Spleen (tissue), 11 donors: ENCODE results near the gene COBL. TPM values are rescaled to one million over a fixed set of nuclear protein-coding genes. Genes with fewer than 3 reads are reported as not detected.

Experiments used
- DNase-seq: peaks from one replicate; pipeline ENCODE4 v3.0.0-alpha.2; 2020
- H3K27ac ChIP-seq, 8 donors: fragments of 200-600 bp; sonication (generic) in 7 of 8; 1 replicate in 4 of 8; 2 replicates in 4 of 8; pipeline versions ENCODE4 v1.5.0 to v1.8.0; 2016 to 2021; ENCODE audit warnings: inconsistent platforms in 4 of 8, mild to moderate bottlenecking in 4 of 8, moderate library complexity in 1 of 8
- H3K27me3 ChIP-seq, 7 donors: fragments of 200-600 bp; sonication (generic) in 6 of 7; replicated peaks in 1 of 7; 1 replicate in 4 of 7; 2 replicates in 3 of 7; pipeline versions ENCODE4 v1.5.0 to v1.8.0; 2016 to 2021; ENCODE audit warnings: inconsistent platforms in 3 of 7, mild to moderate bottlenecking in 1 of 7
- H3K36me3 ChIP-seq, 6 donors: fragments of 200-600 bp; sonication (generic) in 5 of 6; 1 replicate in 4 of 6; 2 replicates in 2 of 6; pipeline versions ENCODE4 v1.5.0 to v1.8.0; 2016 to 2021; ENCODE audit warnings: inconsistent platforms in 2 of 6
- H3K4me1 ChIP-seq, 6 donors: fragments of 200-600 bp; sonication (generic) in 5 of 6; 1 replicate in 3 of 6; 2 replicates in 3 of 6; pipeline versions ENCODE4 v1.5.0 to v1.8.0; 2016 to 2021; ENCODE audit warnings: inconsistent platforms in 3 of 6
- H3K4me3 ChIP-seq, 8 donors: fragments of 200-600 bp; sonication (generic) in 7 of 8; 1 replicate in 4 of 8; 2 replicates in 4 of 8; pipeline versions ENCODE4 v1.5.0 to v1.8.0; 2016 to 2021; ENCODE audit warnings: inconsistent platforms in 4 of 8, mild to moderate bottlenecking in 4 of 8, moderate library complexity in 2 of 8
- H3K9me3 ChIP-seq, 8 donors: fragments of 200-600 bp; sonication (generic) in 7 of 8; 1 replicate in 4 of 8; 2 replicates in 4 of 8; pipeline versions ENCODE4 v1.5.0 to v1.8.0; 2016 to 2021; ENCODE audit warnings: inconsistent platforms in 4 of 8
- CTCF ChIP-seq, 11 experiments: fragments of 200-600 bp in 7 of 11; fragments of 450-650 bp in 4 of 11; sonication (generic) in 4 of 11; IDR thresholded peaks in 8 of 11; conservative IDR thresholded peaks in 3 of 11; 1 replicate in 7 of 11; 2 replicates in 4 of 11; pipeline versions ENCODE4 v1.4.0 to v1.8.0; 2016 to 2021; ENCODE audit warnings: antibody characterized with exemption in 11 of 11, inconsistent platforms in 4 of 11, mild to moderate bottlenecking in 1 of 11
- POLR2A ChIP-seq, 3 donors: fragments of 450-650 bp; IDR thresholded peaks; one replicate each; pipeline ENCODE4 v1.5.1; 2017; ENCODE audit warnings: antibody characterized with exemption in 3 of 3, mild to moderate bottlenecking in 1 of 3
- POLR2AphosphoS5 ChIP-seq, 3 donors: sonication (generic); formaldehyde crosslinking; IDR thresholded peaks; one replicate each; pipeline ENCODE4 v1.5.1; 2017; ENCODE audit warnings: antibody characterized with exemption in 3 of 3
- WGBS, 5 donors: extraction: QIAGEN DNeasy Blood & Tissue Kit in 3 of 5; methylation state at CpG; one replicate each; pipeline versions ENCODE4 v1.1.5 to v1.1.7; 2013 to 2018; 5-methylcytosine and 5-hydroxymethylcytosine counted together
- intact Hi-C: fragments of 100-400 bp; cut with DNase I; formaldehyde crosslinking; loops from one replicate; pipeline ENCODE4 v1.15.0; 2023; ENCODE audit warnings: low total_unique reads
- polyA plus RNA-seq, 3 donors: library from polyadenylated mRNA; stranded (reverse); fragments of 200-250 nt; gene quantifications; one replicate each; pipeline ENCODE4 v1.2.1, GENCODE V29; 2013
- total RNA-seq, 7 donors: library from RNA; depleted of rRNA in 3 of 7; stranded (reverse); fragments of >200 nt in 3 of 7; fragmentation: NEBNext Ultra II Directional in 4 of 7; extraction: Animal tissue kit (Norgen Biotek cat#: 25700) in 4 of 7; gene quantifications; one replicate each; pipeline versions ENCODE4 v1.1.0 to v1.2.1, GENCODE V29; 2016 to 2021
- donor health status: healthy with polysubstance abuse.
- donor health status: DM: no; HTN: no; CAD: no; lungs with moderate emphysema.
- donor health status: DM: no; HTN: no; CAD: no.
- donor health status: Bipolar disorder and iron deficiency.
- donor health status: healthy.
- donor health status: DM: no; HTN: no; CAD: no.
- donor health status: DM: yes; HTN: yes; CAD: no.

COBL gene
- total and polyA plus RNA-seq, 10 donors, result 0.09 to 0.80 (median 0.57) TPM; not detected in 1

- no peak for DNase-seq
- intact Hi-C loops, result loop anchor here (10.0 kb wide), 1 partner anchor 69 kb away; no protein-coding TSS in a partner anchor
- Histone ChIP-seq H3K27ac (no peak overlapping the region), H3K27me3 (no peaks in the 10 kb centered on the region), H3K4me1 (peaks cover 0 to 14% (median 2%) of the 10 kb centered on the region in 6 donors), H3K36me3 (no peaks in the 10 kb centered on the region), H3K9me3 (no peaks in the 10 kb centered on the region), H3K4me3 (no peak overlapping the region)
- WGBS, 5 donors, result 82 to 94% (median 90%) methylated on average over 5 to 6 of the region's 6 CpGs
- no peak for TF ChIP-seq POLR2A (IDR thresholded peaks at IDR 0.05)
Observed at GRCh38 chr7:51065766-51066165, 250.8 kb downstream of the COBL start.

- H3K4me1 ChIP-seq, result peaks cover 0 to 14% (median 2%) of the 10 kb centered on the region in 6 donors
- TF ChIP-seq POLR2A (IDR thresholded peaks at IDR 0.05), result no peak
- no peak for TF ChIP-seq CTCF (IDR thresholded peaks at IDR 0.05 in 8 of 11, conservative IDR thresholded peaks at IDR 0.05 in 3 of 11)
- TF ChIP-seq POLR2AphosphoS5 (IDR thresholded peaks at IDR 0.05), result no peak
- no peaks in the 10 kb centered on the region for H3K36me3 ChIP-seq
- no peaks in the 10 kb centered on the region for H3K27me3 ChIP-seq
- no peak for DNase-seq
- no peak overlapping the region for H3K4me3 ChIP-seq
- intact Hi-C loops, result loop anchor here (10.0 kb wide), 1 partner anchor 70 kb away; no protein-coding TSS in a partner anchor
- H3K27ac ChIP-seq, result no peak overlapping the region
- no peaks in the 10 kb centered on the region for H3K9me3 ChIP-seq
- WGBS, 5 donors, result 94 to 98% (median 97%) methylated on average over 3 of the region's 3 CpGs
Observed at GRCh38 chr7:51064688-51065087, 251.9 kb downstream of the COBL start.

- TF ChIP-seq POLR2AphosphoS5 (IDR thresholded peaks at IDR 0.05) (no peak), CTCF (IDR thresholded peaks at IDR 0.05 in 8 of 11, conservative IDR thresholded peaks at IDR 0.05 in 3 of 11) (no peak), POLR2A (IDR thresholded peaks at IDR 0.05) (no peak)
- DNase-seq, result no peak
- no peak overlapping the region for H3K27ac ChIP-seq
- intact Hi-C loops, result loop anchor here (10.0 kb wide), 1 partner anchor 72 kb away; no protein-coding TSS in a partner anchor
- WGBS, 5 donors, result 79 to 94% (median 85%) methylated on average over 10 to 13 of the region's 13 CpGs
- peaks cover 0 to 1% (median 0%) of the 10 kb centered on the region in 6 donors for H3K4me1 ChIP-seq
- H3K27me3 ChIP-seq, result no peaks in the 10 kb centered on the region
- H3K36me3 ChIP-seq, result no peaks in the 10 kb centered on the region
- no peaks in the 10 kb centered on the region for H3K9me3 ChIP-seq
- H3K4me3 ChIP-seq, result no peak overlapping the region
Observed at GRCh38 chr7:51062222-51062987, 254.2 kb downstream of the COBL start.

- Histone ChIP-seq H3K36me3 (no peaks in the 10 kb centered on the region), H3K4me3 (no peak overlapping the region), H3K9me3 (no peaks in the 10 kb centered on the region), H3K27ac (no peak overlapping the region), H3K4me1 (no peaks in the 10 kb centered on the region), H3K27me3 (no peaks in the 10 kb centered on the region)
- WGBS, 5 donors, result 69 to 82% (median 72%) methylated on average over 5 of the region's 5 CpGs
- intact Hi-C loops, result loop anchor here (10.0 kb wide), 1 partner anchor 74 kb away; no protein-coding TSS in a partner anchor
- TF ChIP-seq POLR2AphosphoS5 (IDR thresholded peaks at IDR 0.05), result no peak
- no peak for TF ChIP-seq CTCF (IDR thresholded peaks at IDR 0.05 in 8 of 11, conservative IDR thresholded peaks at IDR 0.05 in 3 of 11)
- TF ChIP-seq POLR2A (IDR thresholded peaks at IDR 0.05), result no peak
- no peak for DNase-seq
Observed at GRCh38 chr7:51060536-51060935, 256.1 kb downstream of the COBL start.
